ENCODE measurements around the gene POU3F3.

DNA sequence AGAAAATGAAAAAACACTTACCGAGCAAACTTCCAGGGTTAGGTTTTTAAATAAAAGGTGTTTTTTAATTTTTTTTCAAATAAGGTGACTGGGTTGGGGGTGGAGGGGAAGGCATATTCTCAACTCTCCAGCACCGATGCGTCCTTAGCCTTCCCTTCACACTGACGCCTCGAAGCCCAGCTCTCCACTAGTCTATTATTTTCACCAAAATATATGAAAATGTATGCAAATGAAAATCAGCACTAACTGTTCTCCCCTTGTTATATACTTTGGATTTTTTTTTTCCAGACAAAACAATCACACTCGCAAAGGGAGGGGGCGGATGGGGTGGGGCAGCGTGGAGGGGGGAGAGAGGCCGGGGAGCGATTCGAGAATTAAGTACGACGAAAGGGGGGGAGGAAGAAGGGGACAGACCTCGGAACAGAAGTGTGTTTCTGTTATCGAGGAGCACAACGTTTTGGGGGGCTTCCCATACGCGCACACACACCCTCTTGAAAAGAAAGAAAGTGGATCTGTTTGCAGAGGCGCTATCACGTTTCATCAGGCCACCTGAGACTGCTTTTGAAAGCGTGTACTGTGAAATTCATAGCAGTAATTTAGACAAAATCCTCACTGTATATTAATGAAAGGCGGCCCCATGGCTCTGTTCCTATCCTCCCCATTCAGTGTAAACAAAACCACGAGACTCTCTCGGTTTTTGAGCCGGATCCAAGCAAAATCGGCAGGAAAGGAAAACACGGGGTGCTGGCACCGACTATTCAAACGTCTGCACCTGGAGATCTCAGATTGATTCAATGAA, 2.4 kb upstream of the POU3F3 start:
- TF ChIP-seq CTCF (IDR thresholded peaks at IDR 0.05; ENCODE audit: control extremely low read depth in 1 of 3, insufficient read depth in 1 of 3, low read depth in 1 of 3, low read length in 3 of 3) (no peak), RAD21 (IDR thresholded peaks at IDR 0.05 in 1 of 2, conservative IDR thresholded peaks at IDR 0.05 in 1 of 2; ENCODE audit: low read depth in 2 of 2, low read length in 2 of 2) (no peak), CBX8 (IDR thresholded peaks at IDR 0.05; ENCODE audit: borderline replicate concordance, low read depth, low read length) (no peak), EGR1 (IDR thresholded peaks at IDR 0.05; ENCODE audit: borderline replicate concordance, low read depth, low read length) (no peak), EZH2 (IDR thresholded peaks at IDR 0.05; ENCODE audit: low read depth, low read length, severe bottlenecking) (no peak), POLR2A (IDR thresholded peaks at IDR 0.05; ENCODE audit: control extremely low read depth in 1 of 2, low read depth in 2 of 2, low read length in 2 of 2) (no peak), JUND (IDR thresholded peaks at IDR 0.05; ENCODE audit: low read length) (no peak), PHF8 (conservative IDR thresholded peaks at IDR 0.05; ENCODE audit: low read depth, low read length) (no peak)
- TF ChIP-seq, protein P1, sequence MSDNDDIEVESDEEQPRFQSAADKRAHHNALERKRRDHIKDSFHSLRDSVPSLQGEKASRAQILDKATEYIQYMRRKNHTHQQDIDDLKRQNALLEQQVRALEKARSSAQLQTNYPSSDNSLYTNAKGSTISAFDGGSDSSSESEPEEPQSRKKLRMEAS (IDR thresholded peaks at IDR 0.05), result no peak
